HepG2 (cell line): ENCODE results near the gene NONO.

Source experiments
- AKAP8 ChIP-seq: sonication (generic); formaldehyde crosslinking; IDR thresholded peaks from 2 replicates; pipeline ENCODE4 v1.5.1; 2020; ENCODE audit warnings: mild to moderate bottlenecking, missing genetic modification reagents
- ASH2L ChIP-seq: fragments of 300-600, 200-600 bp; sonication (generic); IDR thresholded peaks from 2 replicates; pipeline ENCODE4 v1.7.0; 2017; ENCODE audit warnings: low read depth, mild to moderate bottlenecking, moderate library complexity, mixed read lengths, low read length; ENCODE audit not compliant: insufficient read length
- EZH2 ChIP-seq: conservative IDR thresholded peaks from 2 replicates; pipeline ENCODE4 v1.6.1; 2012; ENCODE audit warnings: mild to moderate bottlenecking, low read depth, low read length, moderate library complexity
- FOSL1 ChIP-seq: sonication (generic); formaldehyde crosslinking; IDR thresholded peaks from 2 replicates; pipeline ENCODE4 v1.9.0; 2021; ENCODE audit warnings: missing genetic modification reagents, borderline replicate concordance
- KAT8 ChIP-seq: IDR thresholded peaks from 2 replicates; pipeline ENCODE4 v1.6.1; 2016; ENCODE audit warnings: missing genetic modification reagents, missing compliant biosample characterization
- MIER3 ChIP-seq: IDR thresholded peaks from 2 replicates; pipeline ENCODE4 v1.6.1; 2016; ENCODE audit warnings: missing compliant biosample characterization, borderline replicate concordance
- NFYB ChIP-seq: sonication (generic); formaldehyde crosslinking; IDR thresholded peaks from 2 replicates; pipeline ENCODE4 v1.4.0; 2020; ENCODE audit warnings: missing genetic modification reagents
- TF ChIP-seq, protein P1 (sequence below): sonication (generic); formaldehyde crosslinking; IDR thresholded peaks from 2 replicates; pipeline ENCODE4 v1.5.0; 2020; ENCODE audit warnings: mild to moderate bottlenecking, missing genetic modification reagents, moderate library complexity
- TF ChIP-seq, protein P2 (sequence below): sonication (generic); formaldehyde crosslinking; IDR thresholded peaks from 2 replicates; pipeline ENCODE4 v1.5.0; 2020; ENCODE audit warnings: mild to moderate bottlenecking, missing genetic modification reagents

DNA sequence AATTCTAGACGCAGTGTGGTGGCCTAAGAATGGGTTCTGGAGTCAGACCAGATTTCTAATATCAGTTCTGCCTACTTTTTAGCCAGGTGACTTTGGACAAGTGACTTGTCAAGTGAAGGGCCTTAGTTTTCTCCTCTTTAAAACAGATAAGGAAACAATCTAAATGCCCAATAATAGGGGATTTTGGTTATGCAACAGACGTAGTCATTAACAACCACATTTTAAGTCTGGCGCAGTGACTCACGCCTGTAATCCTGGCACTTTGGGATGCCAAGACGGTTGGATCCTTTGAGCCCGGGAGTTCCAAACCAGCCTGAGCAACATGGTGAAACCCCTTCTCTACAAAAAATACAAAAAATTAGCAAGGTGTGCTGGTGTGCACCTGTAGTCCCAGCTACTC lies 27.4 kb upstream of the NONO start:
- TF ChIP-seq EZH2 (no peak), NFYB (CRISPR knock-in tag) (no peak), ASH2L (no peak), MIER3 (CRISPR knock-in tag) (no peak), FOSL1 (CRISPR knock-in tag) (no peak), AKAP8 (CRISPR knock-in tag) (no peak), KAT8 (CRISPR knock-in tag) (no peak)
- TF ChIP-seq, protein P1, sequence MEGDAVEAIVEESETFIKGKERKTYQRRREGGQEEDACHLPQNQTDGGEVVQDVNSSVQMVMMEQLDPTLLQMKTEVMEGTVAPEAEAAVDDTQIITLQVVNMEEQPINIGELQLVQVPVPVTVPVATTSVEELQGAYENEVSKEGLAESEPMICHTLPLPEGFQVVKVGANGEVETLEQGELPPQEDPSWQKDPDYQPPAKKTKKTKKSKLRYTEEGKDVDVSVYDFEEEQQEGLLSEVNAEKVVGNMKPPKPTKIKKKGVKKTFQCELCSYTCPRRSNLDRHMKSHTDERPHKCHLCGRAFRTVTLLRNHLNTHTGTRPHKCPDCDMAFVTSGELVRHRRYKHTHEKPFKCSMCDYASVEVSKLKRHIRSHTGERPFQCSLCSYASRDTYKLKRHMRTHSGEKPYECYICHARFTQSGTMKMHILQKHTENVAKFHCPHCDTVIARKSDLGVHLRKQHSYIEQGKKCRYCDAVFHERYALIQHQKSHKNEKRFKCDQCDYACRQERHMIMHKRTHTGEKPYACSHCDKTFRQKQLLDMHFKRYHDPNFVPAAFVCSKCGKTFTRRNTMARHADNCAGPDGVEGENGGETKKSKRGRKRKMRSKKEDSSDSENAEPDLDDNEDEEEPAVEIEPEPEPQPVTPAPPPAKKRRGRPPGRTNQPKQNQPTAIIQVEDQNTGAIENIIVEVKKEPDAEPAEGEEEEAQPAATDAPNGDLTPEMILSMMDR: no peak
- TF ChIP-seq, protein P2, sequence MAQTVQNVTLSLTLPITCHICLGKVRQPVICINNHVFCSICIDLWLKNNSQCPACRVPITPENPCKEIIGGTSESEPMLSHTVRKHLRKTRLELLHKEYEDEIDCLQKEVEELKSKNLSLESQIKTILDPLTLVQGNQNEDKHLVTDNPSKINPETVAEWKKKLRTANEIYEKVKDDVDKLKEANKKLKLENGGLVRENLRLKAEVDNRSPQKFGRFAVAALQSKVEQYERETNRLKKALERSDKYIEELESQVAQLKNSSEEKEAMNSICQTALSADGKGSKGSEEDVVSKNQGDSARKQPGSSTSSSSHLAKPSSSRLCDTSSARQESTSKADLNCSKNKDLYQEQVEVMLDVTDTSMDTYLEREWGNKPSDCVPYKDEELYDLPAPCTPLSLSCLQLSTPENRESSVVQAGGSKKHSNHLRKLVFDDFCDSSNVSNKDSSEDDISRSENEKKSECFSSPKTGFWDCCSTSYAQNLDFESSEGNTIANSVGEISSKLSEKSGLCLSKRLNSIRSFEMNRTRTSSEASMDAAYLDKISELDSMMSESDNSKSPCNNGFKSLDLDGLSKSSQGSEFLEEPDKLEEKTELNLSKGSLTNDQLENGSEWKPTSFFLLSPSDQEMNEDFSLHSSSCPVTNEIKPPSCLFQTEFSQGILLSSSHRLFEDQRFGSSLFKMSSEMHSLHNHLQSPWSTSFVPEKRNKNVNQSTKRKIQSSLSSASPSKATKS (CRISPR knock-in tag): no peak
